Mammary epithelial cell (primary cell): ENCODE measurements around the gene ERGIC1.

Experiments
- CTCF ChIP-seq, 2 donors: IDR thresholded peaks in 1 of 2; conservative IDR thresholded peaks in 1 of 2; 2 replicates each; pipeline ENCODE4 v1.5.1; 2011 to 2012; ENCODE audit warnings: inconsistent platforms in 2 of 2, low read length in 2 of 2, mild to moderate bottlenecking in 2 of 2, control low read depth in 1 of 2, low read depth in 1 of 2; ENCODE audit not compliant: insufficient read depth in 1 of 2; ENCODE audit errors: extremely low read depth in 1 of 2
- EZH2 ChIP-seq: IDR thresholded peaks from 2 replicates; pipeline ENCODE4 v1.6.1; 2012; ENCODE audit warnings: low read length, inconsistent platforms, borderline replicate concordance

DNA sequence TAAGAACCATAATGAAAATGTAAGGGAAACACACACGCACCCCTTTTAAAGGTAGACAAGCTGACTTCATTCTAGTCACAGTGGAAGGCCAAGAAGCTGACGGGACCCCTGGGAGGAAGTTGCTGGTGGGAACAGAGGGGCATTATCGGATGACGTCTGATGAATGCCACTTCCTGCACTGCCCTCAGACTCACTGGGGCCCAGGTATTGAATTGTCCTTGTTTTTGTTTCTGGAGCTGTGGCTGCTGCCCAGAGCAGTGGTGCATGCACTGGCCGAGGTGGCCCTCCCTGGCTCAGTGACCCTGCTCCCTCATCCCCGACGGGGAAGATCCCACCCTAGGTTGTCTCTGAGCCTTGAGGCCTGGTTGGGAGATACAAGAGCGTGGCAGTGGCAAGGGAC is 109.9 kb downstream of the ERGIC1 start:
- TF ChIP-seq EZH2 (no peak), CTCF (conservative IDR thresholded peaks at IDR 0.05 in 1 of 2, IDR thresholded peaks at IDR 0.05 in 1 of 2; ENCODE audit: extremely low read depth in 1 of 2, insufficient read depth in 1 of 2, low read depth in 1 of 2, low read length in 2 of 2) (no peak)
